ENCODE measurements around the gene SLC24A3. TPM values are rescaled to one million over a fixed set of nuclear protein-coding genes. Genes with fewer than 3 reads are reported as not detected.

SLC24A3 gene
- total RNA-seq, 1 experiment from 2014 or later: 46.0 TPM

DNA sequence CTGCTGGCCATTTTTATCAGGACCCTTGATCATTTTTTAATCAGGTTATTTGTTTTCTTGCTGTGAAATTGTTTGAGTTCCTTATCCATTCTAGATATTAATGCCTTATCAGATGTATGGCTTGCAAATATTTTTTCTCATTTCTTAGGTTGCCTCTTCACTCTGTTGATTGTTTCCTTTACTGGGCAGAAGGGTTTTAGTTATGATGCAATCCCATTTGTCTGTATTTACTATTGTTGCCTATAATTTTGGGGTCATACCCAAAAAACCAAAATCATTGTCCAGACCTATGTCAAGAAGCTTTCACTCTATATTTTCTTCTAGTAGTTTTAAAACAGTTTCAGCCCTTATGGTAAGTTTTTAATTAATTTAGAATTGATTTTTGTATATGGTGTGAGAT, 172.5 kb downstream of the SLC24A3 start:
- intact Hi-C loops (cut with micrococcal nuclease; ENCODE audit: unreplicated experiment): no loop called here

DNA sequence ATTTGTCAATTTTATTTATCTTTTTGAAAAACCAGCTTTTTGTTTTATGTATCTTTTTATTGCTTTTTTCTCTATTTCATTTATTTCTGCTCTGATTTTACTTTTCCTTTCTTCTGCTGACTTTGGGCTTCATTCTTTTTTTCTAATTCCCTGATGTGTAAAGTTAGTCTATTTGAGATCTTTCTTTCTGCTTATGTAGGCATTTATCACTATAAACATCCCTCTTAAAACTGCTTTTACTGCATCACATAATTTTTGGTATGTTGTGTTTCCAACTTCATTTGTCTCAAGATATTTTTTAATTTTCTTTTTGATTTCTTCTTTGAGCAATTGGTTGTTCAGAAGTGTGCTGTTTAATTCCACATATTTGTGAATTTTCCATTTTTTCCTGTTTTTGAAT, 174.8 kb downstream of the SLC24A3 start:
- TF ChIP-seq, protein P1, sequence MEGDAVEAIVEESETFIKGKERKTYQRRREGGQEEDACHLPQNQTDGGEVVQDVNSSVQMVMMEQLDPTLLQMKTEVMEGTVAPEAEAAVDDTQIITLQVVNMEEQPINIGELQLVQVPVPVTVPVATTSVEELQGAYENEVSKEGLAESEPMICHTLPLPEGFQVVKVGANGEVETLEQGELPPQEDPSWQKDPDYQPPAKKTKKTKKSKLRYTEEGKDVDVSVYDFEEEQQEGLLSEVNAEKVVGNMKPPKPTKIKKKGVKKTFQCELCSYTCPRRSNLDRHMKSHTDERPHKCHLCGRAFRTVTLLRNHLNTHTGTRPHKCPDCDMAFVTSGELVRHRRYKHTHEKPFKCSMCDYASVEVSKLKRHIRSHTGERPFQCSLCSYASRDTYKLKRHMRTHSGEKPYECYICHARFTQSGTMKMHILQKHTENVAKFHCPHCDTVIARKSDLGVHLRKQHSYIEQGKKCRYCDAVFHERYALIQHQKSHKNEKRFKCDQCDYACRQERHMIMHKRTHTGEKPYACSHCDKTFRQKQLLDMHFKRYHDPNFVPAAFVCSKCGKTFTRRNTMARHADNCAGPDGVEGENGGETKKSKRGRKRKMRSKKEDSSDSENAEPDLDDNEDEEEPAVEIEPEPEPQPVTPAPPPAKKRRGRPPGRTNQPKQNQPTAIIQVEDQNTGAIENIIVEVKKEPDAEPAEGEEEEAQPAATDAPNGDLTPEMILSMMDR (conservative IDR thresholded peaks at IDR 0.05; ENCODE audit: low read depth, low read length): no peak
- TF ChIP-seq EZH2 (IDR thresholded peaks at IDR 0.05; ENCODE audit: borderline replicate concordance, low read depth, low read length, poor library complexity, severe bottlenecking): no peak
- intact Hi-C loops (cut with micrococcal nuclease; ENCODE audit: unreplicated experiment): no loop called here
- Histone ChIP-seq H3K4me3 (ENCODE audit: low read depth, low read length, poor library complexity, severe bottlenecking) (no peak overlapping the region), H3K27me3 (replicated peaks; ENCODE audit: insufficient read depth, low read depth, low read length, poor library complexity) (no peaks in the 10 kb centered on the region), H3K27ac (ENCODE audit: low read depth, low read length, poor library complexity, severe bottlenecking) (no peak overlapping the region), H3K36me3 (ENCODE audit: insufficient read depth, low read length, poor library complexity, severe bottlenecking) (peaks cover 4% of the 10 kb centered on the region), H3K9me3 (ENCODE audit: low read depth, low read length, poor library complexity, severe bottlenecking) (peaks cover 15% of the 10 kb centered on the region), H3K4me1 (ENCODE audit: insufficient read depth, low read length, poor library complexity, severe bottlenecking) (peaks cover 21% of the 10 kb centered on the region)
- DNase-seq (ENCODE audit: low spot score): no peak
- BruUV-seq (replicated peaks): no TSS peak
- ChIA-PET CTCF (no interaction called here), POLR2A (ENCODE audit: low non-redundant PET) (no interaction called here)

More for the DNA sequence above, 172.5 kb downstream of the SLC24A3 start:
- peaks cover 14% of the 10 kb centered on the region for H3K9me3 ChIP-seq (ENCODE audit: low read depth, low read length, poor library complexity, severe bottlenecking)
- ChIA-PET POLR2A (ENCODE audit: low non-redundant PET) (no interaction called here), CTCF (no interaction called here)
- no TSS peak for BruUV-seq (replicated peaks)
- H3K27me3 ChIP-seq (replicated peaks; ENCODE audit: insufficient read depth, low read depth, low read length, poor library complexity): no peaks in the 10 kb centered on the region
- no peak overlapping the region for H3K4me3 ChIP-seq (ENCODE audit: low read depth, low read length, poor library complexity, severe bottlenecking)
- no peaks in the 10 kb centered on the region for H3K36me3 ChIP-seq (ENCODE audit: insufficient read depth, low read length, poor library complexity, severe bottlenecking)
- H3K27ac ChIP-seq (ENCODE audit: low read depth, low read length, poor library complexity, severe bottlenecking): no peak overlapping the region
- TF ChIP-seq, protein P1 (conservative IDR thresholded peaks at IDR 0.05; ENCODE audit: low read depth, low read length): no peak
- no peak for TF ChIP-seq EZH2 (IDR thresholded peaks at IDR 0.05; ENCODE audit: borderline replicate concordance, low read depth, low read length, poor library complexity, severe bottlenecking)
- peaks cover 35% of the 10 kb centered on the region for H3K4me1 ChIP-seq (ENCODE audit: insufficient read depth, low read length, poor library complexity, severe bottlenecking)
- DNase-seq (ENCODE audit: low spot score): no peak

DNA sequence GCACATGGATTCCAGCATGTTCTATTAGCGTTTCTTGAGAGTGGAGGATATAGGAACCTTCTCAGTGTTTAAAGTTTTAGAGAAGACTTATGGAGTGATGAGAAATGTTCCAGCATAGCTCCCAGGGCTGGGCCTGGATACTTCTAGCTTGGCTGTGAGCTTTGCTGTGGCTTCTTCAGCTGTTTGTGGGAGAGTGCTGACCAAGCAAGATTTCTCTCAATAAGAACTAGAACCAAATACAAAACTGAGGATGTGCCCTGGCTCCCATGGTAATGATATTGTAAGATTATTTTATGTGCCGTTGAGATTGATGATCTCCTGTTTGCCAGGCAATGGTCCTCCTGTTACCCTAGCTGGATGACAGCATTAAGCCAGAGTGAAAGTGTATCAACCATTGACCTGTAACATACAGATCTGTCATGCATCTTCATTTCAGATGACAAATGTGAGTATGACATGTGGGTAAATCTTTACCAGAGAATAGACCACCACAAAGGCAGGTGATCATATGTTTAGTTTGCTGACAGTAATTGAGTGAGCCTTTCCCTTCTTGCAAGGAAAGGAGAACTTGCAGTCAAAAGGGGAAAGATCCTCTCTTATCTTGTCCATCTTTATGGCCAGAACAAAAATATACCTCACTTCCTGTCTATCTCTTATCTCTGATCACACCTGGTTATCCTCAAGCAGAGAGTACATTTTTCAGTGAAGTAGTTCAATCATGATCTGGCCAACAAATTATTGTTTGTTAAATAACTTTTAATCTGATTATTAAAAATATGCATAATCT, 180.1 kb downstream of the SLC24A3 start:
- Histone ChIP-seq H3K4me3 (ENCODE audit: low read depth, low read length, poor library complexity, severe bottlenecking) (no peak overlapping the region), H3K4me1 (ENCODE audit: insufficient read depth, low read length, poor library complexity, severe bottlenecking) (peaks cover 31% of the 10 kb centered on the region), H3K27me3 (replicated peaks; ENCODE audit: insufficient read depth, low read depth, low read length, poor library complexity) (no peaks in the 10 kb centered on the region), H3K36me3 (ENCODE audit: insufficient read depth, low read length, poor library complexity, severe bottlenecking) (peaks cover 4% of the 10 kb centered on the region), H3K27ac (ENCODE audit: low read depth, low read length, poor library complexity, severe bottlenecking) (no peak overlapping the region), H3K9me3 (ENCODE audit: low read depth, low read length, poor library complexity, severe bottlenecking) (peaks cover 20% of the 10 kb centered on the region)
- ChIA-PET CTCF (no interaction called here), POLR2A (ENCODE audit: low non-redundant PET) (no interaction called here)
- no TSS peak for BruUV-seq (replicated peaks)
- TF ChIP-seq EZH2 (IDR thresholded peaks at IDR 0.05; ENCODE audit: borderline replicate concordance, low read depth, low read length, poor library complexity, severe bottlenecking): no peak
- TF ChIP-seq, protein P1 (conservative IDR thresholded peaks at IDR 0.05; ENCODE audit: low read depth, low read length): no peak
- intact Hi-C loops (cut with micrococcal nuclease; ENCODE audit: unreplicated experiment): no loop called here
- no peak for DNase-seq (ENCODE audit: low spot score)
